Keratinocyte (primary cell): ENCODE results near the gene FAM118B. TPM values are rescaled to one million over a fixed set of nuclear protein-coding genes. Genes with fewer than 3 reads are reported as not detected.

ENCODE experiments used
- DNase-seq: peaks from one replicate; pipeline ENCODE4 v3.0.0-alpha.2; 2011; ENCODE audit warnings: low read depth, missing footprints, low spot score
- FAIRE-seq: peaks from 2 replicates; lab custom pipeline; 2011; peaks lifted over from hg19 to GRCh38; lab: Jason Lieb, UNC
- H2AFZ ChIP-seq: 2 replicates; pipeline ENCODE4 v1.6.0; 2012; ENCODE audit warnings: low read length, control low read depth, inconsistent platforms; ENCODE audit not compliant: control insufficient read depth
- H3K27ac ChIP-seq: 2 replicates; pipeline ENCODE4 v1.5.1; 2011; ENCODE audit warnings: low read length; ENCODE audit not compliant: control insufficient read depth, insufficient read depth
- H3K27me3 ChIP-seq: 3 replicates; pipeline ENCODE4 v1.6.0; 2011; ENCODE audit warnings: low read length; ENCODE audit not compliant: control insufficient read depth, insufficient read depth; ENCODE audit errors: extremely low read depth
- H3K36me3 ChIP-seq, 2 experiments: 2 replicates in 1 of 2; 3 replicates in 1 of 2; pipeline ENCODE4 v1.5.1; 2011; ENCODE audit warnings: low read length in 2 of 2, mild to moderate bottlenecking in 1 of 2; ENCODE audit not compliant: control insufficient read depth in 2 of 2, insufficient read depth in 2 of 2; ENCODE audit errors: extremely low read depth in 1 of 2
- H3K4me1 ChIP-seq: 3 replicates; pipeline ENCODE4 v1.5.1; 2011; ENCODE audit warnings: low read length; ENCODE audit not compliant: control insufficient read depth, insufficient read depth; ENCODE audit errors: extremely low read depth
- H3K4me2 ChIP-seq: 3 replicates; pipeline ENCODE4 v1.6.0; 2011; ENCODE audit warnings: low read depth, low read length; ENCODE audit not compliant: control insufficient read depth, insufficient read depth; ENCODE audit errors: extremely low read depth
- H3K4me3 ChIP-seq, 3 experiments: fragments of 200-600 bp in 1 of 3; sonication (generic) in 1 of 3; 2 replicates in 2 of 3; 3 replicates in 1 of 3; pipeline ENCODE4 v1.5.1; 2011 to 2016; ENCODE audit warnings: low read length in 3 of 3, mild to moderate bottlenecking in 3 of 3, control low read depth in 2 of 3, inconsistent platforms in 1 of 3, low read depth in 1 of 3, mixed read lengths in 1 of 3, mixed run types in 1 of 3, moderate library complexity in 1 of 3; ENCODE audit not compliant: control insufficient read depth in 2 of 3, insufficient read depth in 2 of 3; ENCODE audit errors: extremely low read depth in 1 of 3
- H3K79me2 ChIP-seq: 2 replicates; pipeline ENCODE4 v1.6.0; 2012; ENCODE audit warnings: low read length; ENCODE audit not compliant: control insufficient read depth, insufficient read depth
- H3K9ac ChIP-seq: 3 replicates; pipeline ENCODE4 v1.6.0; 2011; ENCODE audit warnings: low read length; ENCODE audit not compliant: control insufficient read depth, insufficient read depth; ENCODE audit errors: extremely low read depth
- H3K9me1 ChIP-seq: 3 replicates; pipeline ENCODE4 v1.6.0; 2011; ENCODE audit warnings: low read length; ENCODE audit not compliant: control insufficient read depth, insufficient read depth; ENCODE audit errors: extremely low read depth
- H3K9me3 ChIP-seq: 2 replicates; pipeline ENCODE4 v1.5.1; 2012; ENCODE audit warnings: low read depth, low read length; ENCODE audit not compliant: control insufficient read depth
- H4K20me1 ChIP-seq: 3 replicates; pipeline ENCODE4 v1.6.0; 2011; ENCODE audit warnings: low read length; ENCODE audit not compliant: control insufficient read depth, insufficient read depth; ENCODE audit errors: extremely low read depth
- EZH2 ChIP-seq: IDR thresholded peaks from one replicate; pipeline ENCODE4 v1.6.1; 2012; ENCODE audit warnings: inconsistent platforms, mild to moderate bottlenecking, low read length, moderate library complexity
- dilution Hi-C: fragments of 300-500 bp; cut with MboI; formaldehyde crosslinking; loops from one replicate; pipeline ENCODE4 v1.7.0; 2020; ENCODE audit warnings: low sequenced_read_pairs; ENCODE audit not compliant: extremely low pct_ligation_motif_present
- polyA plus RNA-seq, 5 experiments: library from polyadenylated mRNA; depleted of rRNA in 3 of 5; stranded (reverse) in 3 of 5; stranded (forward) in 1 of 5; unstranded in 1 of 5; fragments of >200 nt; gene quantifications; 1 replicate in 1 of 5; 2 replicates in 3 of 5; 3 replicates in 1 of 5; pipeline versions ENCODE4 v1.2.1 to v1.2.3, GENCODE V29; 2011 to 2012; ENCODE audit warnings: missing spikeins in 2 of 5, low read depth in 1 of 5, low replicate concordance in 1 of 5
- TF ChIP-seq, protein P1 (sequence below), 3 experiments: IDR thresholded peaks in 1 of 3; conservative IDR thresholded peaks in 1 of 3; optimal IDR thresholded peaks in 1 of 3; 2 replicates in 2 of 3; 3 replicates in 1 of 3; pipeline versions ENCODE3 to v1.5.1; 2011; ENCODE audit warnings: low read length in 3 of 3, mild to moderate bottlenecking in 3 of 3, moderate library complexity in 2 of 3, control low read depth in 1 of 3, inconsistent platforms in 1 of 3; ENCODE audit not compliant: insufficient read depth in 2 of 3; ENCODE audit errors: extremely low read depth in 1 of 3

Gene FAM118B
- polyA plus RNA-seq, 1 donor (not counting 4 experiments of a cell fraction or from before 2014, with no cell fraction given): 32.0 TPM

DNA sequence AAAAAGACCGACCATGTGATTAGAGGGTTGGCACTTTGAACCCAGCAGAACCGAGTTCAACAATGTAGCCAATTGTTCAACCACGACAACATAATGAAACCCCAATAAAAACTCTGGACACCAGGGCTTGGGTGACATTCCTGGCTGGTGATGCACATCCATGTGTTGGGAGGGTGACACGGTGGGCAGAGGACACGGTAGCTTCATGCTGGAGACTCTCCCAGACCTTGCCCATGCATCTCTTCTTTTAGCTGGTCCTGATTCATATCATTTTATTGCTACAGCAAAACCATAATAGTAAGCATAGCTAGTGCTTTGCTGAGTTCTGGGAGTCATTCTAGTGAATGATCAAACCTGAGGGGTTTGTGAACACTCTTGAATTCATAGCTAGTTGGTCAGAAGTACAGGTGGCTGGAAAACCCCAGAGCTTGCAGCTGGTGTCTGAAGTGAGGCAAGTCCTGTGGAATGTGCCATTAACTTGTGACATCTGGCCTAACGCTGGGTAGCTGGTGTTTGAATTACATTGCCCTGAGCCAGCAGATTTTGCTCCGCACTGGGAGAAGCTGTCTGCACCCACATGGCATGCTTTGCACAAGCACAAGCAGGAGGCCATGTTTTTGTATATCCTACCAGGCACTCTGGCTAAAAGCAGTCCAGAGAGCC, 14.2 kb upstream of the FAM118B start:
- Histone ChIP-seq H3K9me1 (no peaks in the 10 kb centered on the region), H3K79me2 (no peaks in the 10 kb centered on the region), H3K36me3 (peaks cover 25 to 27% of the 10 kb centered on the region in 2 experiments), H3K4me3 (no peak overlapping the region), H3K9ac (no peak overlapping the region), H3K4me1 (no peaks in the 10 kb centered on the region), H3K9me3 (no peaks in the 10 kb centered on the region), H3K27ac (no peak overlapping the region), H2AFZ (no peak overlapping the region), H3K4me2 (no peak overlapping the region), H4K20me1 (no peaks in the 10 kb centered on the region), H3K27me3 (no peaks in the 10 kb centered on the region)
- DNase-seq: no peak
- FAIRE-seq: no peak
- TF ChIP-seq, protein P1, sequence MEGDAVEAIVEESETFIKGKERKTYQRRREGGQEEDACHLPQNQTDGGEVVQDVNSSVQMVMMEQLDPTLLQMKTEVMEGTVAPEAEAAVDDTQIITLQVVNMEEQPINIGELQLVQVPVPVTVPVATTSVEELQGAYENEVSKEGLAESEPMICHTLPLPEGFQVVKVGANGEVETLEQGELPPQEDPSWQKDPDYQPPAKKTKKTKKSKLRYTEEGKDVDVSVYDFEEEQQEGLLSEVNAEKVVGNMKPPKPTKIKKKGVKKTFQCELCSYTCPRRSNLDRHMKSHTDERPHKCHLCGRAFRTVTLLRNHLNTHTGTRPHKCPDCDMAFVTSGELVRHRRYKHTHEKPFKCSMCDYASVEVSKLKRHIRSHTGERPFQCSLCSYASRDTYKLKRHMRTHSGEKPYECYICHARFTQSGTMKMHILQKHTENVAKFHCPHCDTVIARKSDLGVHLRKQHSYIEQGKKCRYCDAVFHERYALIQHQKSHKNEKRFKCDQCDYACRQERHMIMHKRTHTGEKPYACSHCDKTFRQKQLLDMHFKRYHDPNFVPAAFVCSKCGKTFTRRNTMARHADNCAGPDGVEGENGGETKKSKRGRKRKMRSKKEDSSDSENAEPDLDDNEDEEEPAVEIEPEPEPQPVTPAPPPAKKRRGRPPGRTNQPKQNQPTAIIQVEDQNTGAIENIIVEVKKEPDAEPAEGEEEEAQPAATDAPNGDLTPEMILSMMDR (optimal IDR thresholded peaks at IDR 0.05 in 1 of 3, IDR thresholded peaks at IDR 0.05 in 1 of 3, conservative IDR thresholded peaks at IDR 0.05 in 1 of 3; ENCODE audit: extremely low read depth in 1 of 3, insufficient read depth in 2 of 3, low read length in 3 of 3): no peak
- no peak for TF ChIP-seq EZH2
- dilution Hi-C loops: no loop called here

DNA sequence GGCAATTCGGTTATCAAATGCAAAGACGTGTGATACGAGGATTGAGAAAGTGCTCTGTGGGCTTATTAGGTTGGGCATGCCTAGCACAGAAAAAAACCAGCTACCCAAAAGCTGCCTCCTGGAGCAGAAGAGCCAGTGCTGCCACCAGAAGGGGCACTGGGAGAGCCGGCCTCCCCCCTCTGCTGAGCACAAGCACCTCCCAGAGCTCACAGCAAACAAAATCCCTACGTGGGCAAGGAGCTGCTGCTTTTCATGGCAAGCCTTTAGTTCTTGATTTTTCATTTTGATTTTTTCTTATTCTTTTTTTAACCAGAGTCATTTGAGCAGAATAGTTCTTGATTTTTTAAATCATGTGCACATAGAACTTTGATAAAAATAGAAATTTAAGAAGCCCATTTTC, 12.9 kb upstream of the FAM118B start:
- no peak overlapping the region for H2AFZ ChIP-seq
- H3K27ac ChIP-seq: no peak overlapping the region
- no peaks in the 10 kb centered on the region for H3K9me3 ChIP-seq
- H4K20me1 ChIP-seq: no peaks in the 10 kb centered on the region
- peaks cover 24 to 29% of the 10 kb centered on the region in 2 experiments for H3K36me3 ChIP-seq
- H3K4me3 ChIP-seq: no peak overlapping the region
- no peaks in the 10 kb centered on the region for H3K4me1 ChIP-seq
- no peaks in the 10 kb centered on the region for H3K9me1 ChIP-seq
- no peak for DNase-seq
- no peaks in the 10 kb centered on the region for H3K79me2 ChIP-seq
- FAIRE-seq: no peak
- no peak overlapping the region for H3K4me2 ChIP-seq
- dilution Hi-C loops: no loop called here
- no peaks in the 10 kb centered on the region for H3K27me3 ChIP-seq
- no peak overlapping the region for H3K9ac ChIP-seq
- TF ChIP-seq, protein P1 (optimal IDR thresholded peaks at IDR 0.05 in 1 of 3, IDR thresholded peaks at IDR 0.05 in 1 of 3, conservative IDR thresholded peaks at IDR 0.05 in 1 of 3; ENCODE audit: extremely low read depth in 1 of 3, insufficient read depth in 2 of 3, low read length in 3 of 3): no peak
- TF ChIP-seq EZH2: no peak
